Duodenal mucosa (tissue), 2 donors: Measurements from ENCODE around the gene ASAP3.

Source experiments
- H3K27ac ChIP-seq: one replicate; pipeline ENCODE4 v1.7.0; 2013; ENCODE audit warnings: low read depth, low read length
- H3K27me3 ChIP-seq, 2 donors: one replicate each; pipeline ENCODE4 v1.7.0; 2013; ENCODE audit warnings: low read length in 2 of 2, control low read depth in 1 of 2; ENCODE audit not compliant: insufficient read depth in 2 of 2, control insufficient read depth in 1 of 2
- H3K36me3 ChIP-seq, 2 donors: one replicate each; pipeline ENCODE4 v1.7.0; 2013; ENCODE audit warnings: low read length in 2 of 2, control low read depth in 1 of 2; ENCODE audit not compliant: insufficient read depth in 2 of 2, control insufficient read depth in 1 of 2
- H3K4me1 ChIP-seq, 2 donors: one replicate each; pipeline ENCODE4 v1.7.0; 2013; ENCODE audit warnings: low read length in 2 of 2, control low read depth in 1 of 2; ENCODE audit not compliant: insufficient read depth in 2 of 2, control insufficient read depth in 1 of 2
- H3K4me3 ChIP-seq, 2 donors: one replicate each; pipeline ENCODE4 v1.7.0; 2013; ENCODE audit warnings: low read length in 2 of 2, low read depth in 1 of 2
- H3K9ac ChIP-seq, 2 donors: one replicate each; pipeline ENCODE4 v1.7.0; 2013; ENCODE audit warnings: low read length in 2 of 2, low read depth in 1 of 2
- H3K9me3 ChIP-seq, 2 donors: one replicate each; pipeline ENCODE4 v1.7.0; 2013; ENCODE audit warnings: low read length in 2 of 2, control low read depth in 1 of 2; ENCODE audit not compliant: control insufficient read depth in 1 of 2

The ASAP3 gene

DNA sequence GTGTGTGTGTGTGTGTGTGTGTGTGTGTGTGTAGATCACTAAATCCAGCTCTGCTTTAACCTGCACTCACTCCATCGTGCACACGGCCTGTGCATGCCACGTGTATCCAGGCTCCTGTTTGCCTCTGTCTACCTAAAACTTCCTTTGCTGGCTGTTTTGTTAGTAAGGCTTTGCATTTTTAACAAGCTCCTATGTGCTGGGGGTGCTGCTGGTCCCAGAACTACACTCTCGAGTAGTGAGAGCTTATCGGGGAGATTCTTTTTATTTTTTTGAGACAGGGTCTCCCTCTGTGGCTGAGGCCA is 58.8 kb downstream of the ASAP3 start:
- H3K27ac ChIP-seq = no peak overlapping the region
- no peaks in the 10 kb centered on the region for H3K27me3 ChIP-seq
- no peaks in the 10 kb centered on the region for H3K9me3 ChIP-seq
- peak overlapping the region; percentile 38 to 53 for H3K9ac ChIP-seq
- no peaks in the 10 kb centered on the region for H3K36me3 ChIP-seq
- peak overlapping the region; percentile 48 to 59 for H3K4me3 ChIP-seq
- H3K4me1 ChIP-seq = peaks cover 20 to 31% of the 10 kb centered on the region in 2 donors

DNA sequence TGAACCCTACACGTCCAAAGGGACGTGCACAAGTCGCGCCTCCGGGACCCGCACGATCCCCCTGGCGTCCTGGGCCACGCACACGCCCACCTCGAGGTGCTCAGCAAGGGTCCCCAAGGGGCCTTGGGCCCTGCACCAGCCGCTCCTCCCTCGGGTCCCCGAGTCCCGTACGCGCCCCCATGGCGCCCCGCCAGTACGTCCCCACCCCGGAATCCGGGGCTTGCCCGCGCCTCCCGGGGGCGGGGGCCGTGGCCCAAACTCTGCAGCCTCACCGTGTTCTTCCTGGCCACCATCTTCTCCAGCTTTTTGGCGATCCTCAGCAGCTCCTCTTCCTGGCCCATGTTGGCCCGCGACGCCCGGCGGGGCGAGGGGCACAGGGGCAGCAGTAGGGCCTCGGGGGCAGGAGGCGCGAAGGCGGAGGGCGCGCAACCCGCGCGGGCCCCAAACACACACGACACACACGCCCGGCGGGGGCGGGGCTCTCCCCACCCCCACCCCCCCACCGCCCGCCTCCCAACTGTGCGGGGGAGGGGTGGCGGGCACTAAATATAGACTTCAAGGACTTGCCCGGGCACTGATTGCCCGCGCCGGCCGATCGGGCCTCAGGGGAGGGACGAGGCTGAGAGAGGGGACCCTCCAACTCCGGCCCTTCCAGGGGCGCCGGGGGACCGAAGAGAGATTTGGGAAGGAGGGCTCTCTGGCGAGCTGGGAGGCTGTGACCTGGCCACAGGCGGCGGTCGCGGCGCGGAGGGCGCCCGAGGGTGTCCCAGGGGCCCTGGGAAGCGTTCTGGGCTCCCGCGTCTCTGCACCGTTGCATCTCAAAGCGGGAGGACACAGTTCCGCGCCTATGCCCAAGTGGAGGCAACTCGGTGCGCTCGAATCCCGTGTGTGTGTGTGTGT is 59.4 kb downstream of the ASAP3 start, which contains the start of gene TCEA3:
Gene TCEA3, minus strand, starts transcription at position 456 of the 900 bp plus-strand sequence. Its CDS starts 115 bp downstream, at position 341.
- Histone ChIP-seq H3K4me1 (peaks cover 20 to 31% of the 10 kb centered on the region in 2 donors), H3K9ac (peak within 1 kb of the TSS; percentile 72 to 76), H3K36me3 (no peaks in the 10 kb centered on the region), H3K27me3 (no peaks in the 10 kb centered on the region), H3K4me3 (peak within 1 kb of the TSS; percentile 72 to 79), H3K9me3 (no peaks in the 10 kb centered on the region), H3K27ac (peak within 1 kb of the TSS; percentile 81)

DNA sequence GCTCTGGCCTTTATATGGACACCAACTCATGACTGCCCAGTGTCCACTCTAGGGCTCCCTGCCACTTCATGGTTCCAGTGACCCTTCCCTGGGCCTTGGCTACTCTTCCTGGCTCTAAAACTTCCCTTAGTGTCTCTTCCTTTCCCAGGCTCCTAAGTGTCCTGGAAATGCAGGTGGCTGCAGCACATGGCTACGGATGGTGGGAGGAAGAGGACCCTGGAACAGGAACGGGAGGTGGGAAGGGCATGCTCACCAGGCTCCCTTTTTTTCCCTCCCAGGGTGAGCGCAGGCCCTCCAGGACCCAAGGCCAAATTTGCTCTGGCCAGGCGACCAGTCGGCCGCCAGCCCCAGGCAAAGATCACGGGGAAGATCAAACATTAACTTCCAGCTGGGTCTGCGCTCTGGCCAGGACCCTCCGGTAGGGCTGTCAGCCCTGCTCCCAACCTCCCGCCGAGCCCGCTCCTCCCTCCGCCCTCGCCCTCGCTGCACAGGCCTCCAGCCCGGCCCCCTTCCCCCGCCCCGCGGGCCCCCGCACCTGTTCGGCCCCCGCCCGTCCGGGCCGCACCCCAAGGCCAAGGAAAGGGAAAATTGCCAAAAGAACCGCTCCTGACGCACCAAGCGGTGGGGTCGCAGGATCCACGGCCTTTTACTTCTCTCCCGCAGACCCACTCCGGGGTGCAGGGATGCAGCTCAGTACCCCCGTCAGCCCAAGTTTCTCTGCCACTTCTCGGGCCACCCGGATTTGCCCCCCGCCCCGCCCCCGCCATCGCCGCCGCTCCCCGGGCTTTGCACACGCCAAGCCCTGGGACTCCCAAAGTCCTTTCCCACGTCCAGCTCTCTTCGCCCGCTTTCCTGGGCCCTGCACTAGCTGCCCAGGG is 60.3 kb downstream of the ASAP3 start:
- H3K4me1 ChIP-seq = peaks cover 20 to 31% of the 10 kb centered on the region in 2 donors
- H3K9ac ChIP-seq = peak overlapping the region; percentile 72 to 76
- H3K36me3 ChIP-seq = no peaks in the 10 kb centered on the region
- no peaks in the 10 kb centered on the region for H3K27me3 ChIP-seq
- H3K27ac ChIP-seq = peak overlapping the region; percentile 81
- peak overlapping the region; percentile 72 to 79 for H3K4me3 ChIP-seq
- H3K9me3 ChIP-seq = no peaks in the 10 kb centered on the region

DNA sequence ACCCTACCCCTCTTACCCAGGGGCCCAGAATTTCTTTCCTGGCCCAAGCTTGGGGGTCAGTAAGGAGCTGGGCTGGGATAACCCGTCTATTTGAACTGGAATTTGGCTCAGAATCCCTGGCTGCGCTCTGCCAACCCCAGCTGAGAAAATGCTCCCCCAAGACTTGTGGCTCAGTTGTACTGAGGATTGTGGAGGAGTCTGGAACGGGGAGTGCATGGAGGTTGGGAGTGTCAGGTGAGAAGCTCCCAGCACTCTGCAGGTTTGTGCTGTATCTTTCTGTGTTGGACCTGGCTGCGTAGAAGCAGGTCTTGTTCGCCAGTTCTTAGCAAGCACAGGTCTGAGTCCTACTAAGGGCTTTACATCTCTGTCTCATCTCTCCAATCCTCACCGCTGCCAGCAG is 61.0 kb downstream of the ASAP3 start:
- Histone ChIP-seq H3K9me3 (no peaks in the 10 kb centered on the region), H3K4me1 (peaks cover 20 to 32% of the 10 kb centered on the region in 2 donors), H3K27me3 (no peaks in the 10 kb centered on the region), H3K27ac (peak overlapping the region; percentile 81), H3K36me3 (no peaks in the 10 kb centered on the region), H3K9ac (peak overlapping the region; percentile 72 to 76), H3K4me3 (peak overlapping the region; percentile 72 to 79)

DNA sequence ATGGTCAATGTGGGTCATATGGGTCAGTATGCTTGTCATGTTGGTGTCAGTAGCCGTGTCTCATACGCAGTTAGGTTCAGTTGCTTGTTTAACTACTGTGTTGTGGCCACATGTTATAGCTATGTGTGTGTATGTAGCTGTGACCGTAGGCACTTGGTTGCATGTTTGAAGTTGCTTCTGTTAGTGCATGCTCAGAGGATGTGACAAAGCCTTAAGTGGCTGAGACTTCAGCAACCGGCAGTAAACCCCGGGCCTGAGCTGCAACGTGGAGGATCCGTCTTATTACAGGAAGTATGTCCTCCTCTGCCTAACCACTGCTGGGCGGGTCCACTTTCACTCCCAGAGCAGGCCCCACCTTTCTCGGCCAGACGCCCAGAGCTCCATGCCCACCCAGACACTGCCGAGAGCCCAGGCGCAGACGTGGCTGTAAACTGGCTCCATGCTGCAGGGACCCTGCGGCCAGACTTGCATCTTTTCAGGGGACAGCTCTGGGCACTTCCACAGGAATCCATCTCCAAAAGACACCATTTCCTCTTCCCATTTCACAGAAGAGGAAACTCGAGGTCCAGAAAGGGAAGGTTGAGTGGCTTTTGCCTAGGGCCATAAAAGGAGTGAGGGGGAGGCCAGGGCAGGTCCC is 61.6 kb downstream of the ASAP3 start:
- H3K4me1 ChIP-seq = peaks cover 23 to 36% of the 10 kb centered on the region in 2 donors
- no peaks in the 10 kb centered on the region for H3K9me3 ChIP-seq
- H3K4me3 ChIP-seq = peak overlapping the region; percentile 72 to 79
- H3K27me3 ChIP-seq = no peaks in the 10 kb centered on the region
- H3K27ac ChIP-seq = peak overlapping the region; percentile 81
- peaks cover 0 to 4% of the 10 kb centered on the region in 2 donors for H3K36me3 ChIP-seq
- peak overlapping the region; percentile 72 to 76 for H3K9ac ChIP-seq

DNA sequence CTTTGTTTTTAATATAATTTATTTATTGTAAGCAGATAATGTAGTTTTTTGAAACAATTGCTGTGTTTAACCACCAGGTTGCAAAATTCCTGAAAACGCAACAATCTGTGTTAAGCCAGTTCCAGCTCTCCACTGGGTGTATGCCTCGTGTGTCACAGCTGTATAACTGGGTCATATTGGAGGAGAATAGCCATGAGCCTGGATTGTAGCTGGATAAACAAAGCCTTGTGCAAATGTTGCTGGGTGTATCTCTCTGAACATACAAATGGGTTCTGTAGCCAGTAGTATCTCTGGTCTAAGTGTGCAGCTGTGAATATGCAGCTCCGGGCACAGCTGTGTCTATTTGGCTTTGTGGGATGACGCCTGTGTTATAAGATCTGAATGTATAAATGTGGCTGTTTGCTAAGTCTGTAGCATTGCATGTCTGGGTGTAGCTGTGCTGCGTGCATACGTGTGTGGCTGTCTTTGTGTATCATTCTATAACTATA is 62.2 kb downstream of the ASAP3 start:
- Histone ChIP-seq H3K27me3 (no peaks in the 10 kb centered on the region), H3K9ac (peak overlapping the region in 1 of 2 donors; percentile 76), H3K27ac (peak overlapping the region; percentile 81), H3K36me3 (peaks cover 0 to 10% of the 10 kb centered on the region in 2 donors), H3K9me3 (no peaks in the 10 kb centered on the region), H3K4me3 (peak overlapping the region; percentile 72 to 79), H3K4me1 (peaks cover 23 to 36% of the 10 kb centered on the region in 2 donors)

DNA sequence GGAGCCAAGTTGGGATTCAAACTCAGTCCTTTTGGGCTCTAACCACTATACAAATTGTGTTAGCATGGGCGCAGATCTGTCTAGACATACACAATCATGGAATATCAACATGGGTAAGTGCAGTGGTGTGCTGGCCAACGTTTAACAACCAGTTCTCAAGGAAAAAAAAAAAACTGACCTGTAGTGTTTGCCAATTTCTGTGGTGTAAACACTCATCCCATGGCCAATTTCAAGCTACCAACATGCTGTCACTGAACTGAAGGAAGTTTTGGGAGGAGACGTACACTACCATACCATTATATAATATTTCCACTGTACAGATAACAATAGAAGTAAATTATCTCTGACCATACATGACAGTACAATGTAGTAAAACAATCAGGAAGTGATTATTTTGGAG is 62.6 kb downstream of the ASAP3 start:
- Histone ChIP-seq H3K4me1 (peaks cover 23 to 36% of the 10 kb centered on the region in 2 donors), H3K9me3 (no peaks in the 10 kb centered on the region), H3K4me3 (no peak overlapping the region), H3K36me3 (peaks cover 0 to 13% of the 10 kb centered on the region in 2 donors), H3K9ac (no peak overlapping the region), H3K27ac (no peak overlapping the region), H3K27me3 (no peaks in the 10 kb centered on the region)

DNA sequence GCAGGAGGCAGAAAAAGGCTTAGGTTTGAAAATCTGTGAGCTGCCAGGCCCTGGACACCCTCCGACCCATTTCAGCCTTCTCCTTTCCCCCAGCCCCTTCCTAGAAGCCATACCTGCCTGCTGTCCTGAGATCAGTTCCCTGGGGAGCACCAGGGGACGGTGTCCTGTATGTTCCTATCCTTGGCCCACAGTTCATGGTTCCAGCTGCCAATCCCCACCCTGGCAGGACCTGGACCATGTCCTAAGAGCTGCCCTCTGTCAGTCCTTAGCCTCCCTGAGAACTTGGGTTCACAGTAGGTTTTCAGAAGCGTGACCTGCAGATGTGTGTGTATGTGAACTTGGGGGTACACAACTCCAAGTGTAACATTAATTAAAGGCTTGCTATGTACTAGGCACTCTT is 63.2 kb downstream of the ASAP3 start:
- Histone ChIP-seq H3K27ac (no peak overlapping the region), H3K4me3 (no peak overlapping the region), H3K9me3 (no peaks in the 10 kb centered on the region), H3K36me3 (peaks cover 0 to 13% of the 10 kb centered on the region in 2 donors), H3K4me1 (peaks cover 23 to 36% of the 10 kb centered on the region in 2 donors), H3K27me3 (no peaks in the 10 kb centered on the region), H3K9ac (no peak overlapping the region)

DNA sequence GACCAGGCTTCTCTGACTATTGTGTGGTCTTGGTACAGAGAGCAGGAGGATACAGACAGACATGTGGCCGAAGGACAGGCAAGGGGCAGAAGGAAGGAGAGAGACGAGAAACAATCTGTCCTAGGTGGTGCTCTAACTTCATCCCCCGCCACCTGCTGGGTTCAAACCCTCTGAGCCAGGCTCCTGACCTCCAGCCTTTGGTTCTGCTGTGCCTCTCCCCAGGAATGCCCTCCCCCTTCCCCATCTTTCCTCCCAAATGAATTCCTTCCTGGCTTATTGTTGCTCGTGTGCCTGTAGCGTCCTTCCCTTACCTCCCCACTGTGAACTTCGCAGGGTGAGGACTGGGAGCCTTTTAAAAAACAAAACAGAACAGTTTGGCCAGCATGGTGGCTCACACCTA is 64.8 kb downstream of the ASAP3 start:
- H3K9me3 ChIP-seq = no peaks in the 10 kb centered on the region
- H3K27ac ChIP-seq = no peak overlapping the region
- peaks cover 23 to 30% of the 10 kb centered on the region in 2 donors for H3K4me1 ChIP-seq
- H3K36me3 ChIP-seq = peaks cover 0 to 19% of the 10 kb centered on the region in 2 donors
- no peaks in the 10 kb centered on the region for H3K27me3 ChIP-seq
- H3K9ac ChIP-seq = no peak overlapping the region
- H3K4me3 ChIP-seq = no peak overlapping the region
